Activated CD4-positive, alpha-beta memory T cell treated with anti-CD3 and anti-CD28 coated beads, Interleukin-2, amount 10 ng/mL, durations not matched to agents 7 days and 5 days (primary cell): Measurements from ENCODE around the gene VPS50. TPM values are rescaled to one million over a fixed set of nuclear protein-coding genes. Genes with fewer than 3 reads are reported as not detected.

Experiments
- CTCF ChIA-PET: fragments of 350-600 bp; sonication (Branson Sonifier 250); formaldehyde crosslinking; loops from one replicate; lab custom pipeline; 2021; ENCODE audit warnings: antibody characterized with exemption, inconsistent platforms; lab: Charles Lee
- POLR2A ChIA-PET: fragments of 350-600 bp; sonication (Branson Sonifier 250); formaldehyde crosslinking; loops from one replicate; lab custom pipeline; 2021; ENCODE audit warnings: antibody characterized with exemption; lab: Charles Lee
- DNase-seq: peaks from one replicate; pipeline ENCODE4 v3.0.0-alpha.2; 2020
- H3K27ac Mint-ChIP-seq: one replicate; pipeline ENCODE4 v1.8.0; 2021; ENCODE audit warnings: mild to moderate bottlenecking, mixed read lengths
- H3K27me3 Mint-ChIP-seq: one replicate; pipeline ENCODE4 v1.8.0; 2021; ENCODE audit warnings: mixed read lengths
- H3K36me3 Mint-ChIP-seq: one replicate; pipeline ENCODE4 v1.8.0; 2021; ENCODE audit warnings: low read depth, mixed read lengths
- H3K4me1 Mint-ChIP-seq: one replicate; pipeline ENCODE4 v1.8.0; 2021; ENCODE audit warnings: mixed read lengths
- H3K4me3 Mint-ChIP-seq: one replicate; pipeline ENCODE4 v1.8.0; 2021; ENCODE audit warnings: mild to moderate bottlenecking, mixed read lengths
- H3K9me3 Mint-ChIP-seq: one replicate; pipeline ENCODE4 v1.8.0; 2021; ENCODE audit warnings: mixed read lengths
- total RNA-seq, 2 experiments: library from RNA; stranded (reverse); gene quantifications; one replicate each; pipeline ENCODE4 v1.2.3, GENCODE V29; 2021

The VPS50 gene
- total RNA-seq, 2 experiments from 2014 or later: 17.0 to 21.5 TPM

DNA sequence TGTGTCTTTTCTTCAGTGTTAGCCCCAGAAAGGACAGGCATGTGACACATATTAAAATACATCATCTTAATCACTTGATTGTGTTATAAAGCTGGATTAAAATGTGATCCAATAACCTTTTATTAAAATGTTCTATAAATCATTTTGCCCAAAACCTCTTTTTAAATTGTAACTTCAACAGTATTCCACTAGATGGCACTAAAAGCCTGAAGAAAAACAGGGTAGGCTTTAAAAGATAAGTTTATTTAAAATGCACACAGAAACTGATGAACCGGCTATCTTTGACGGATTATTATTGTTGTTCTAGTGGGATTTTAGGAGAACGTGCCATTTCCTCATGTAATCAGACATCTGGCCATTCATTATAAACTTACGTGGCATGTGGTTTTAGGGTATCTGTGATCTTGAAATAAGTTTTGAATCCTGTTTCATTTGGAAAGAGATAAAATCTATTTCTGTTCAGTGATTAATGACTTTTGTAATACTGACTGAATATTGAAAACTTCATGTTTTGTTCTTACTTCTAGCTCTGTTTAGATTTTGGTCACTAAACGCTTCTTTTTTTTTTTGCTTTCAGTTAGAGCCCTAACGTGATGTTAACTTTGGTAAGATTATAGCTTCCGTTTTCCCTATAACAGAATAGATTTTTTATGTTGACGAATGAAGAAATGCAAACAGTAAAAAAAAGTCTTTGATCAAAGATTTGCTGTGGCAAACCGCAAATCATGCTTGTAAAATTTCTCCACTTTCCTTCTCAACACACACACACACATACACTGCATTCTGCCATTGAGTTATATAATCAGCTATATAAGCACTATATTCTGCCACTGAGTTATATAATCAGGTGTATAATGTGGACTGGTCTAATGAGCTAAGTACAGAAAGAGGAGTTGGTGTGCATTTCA is 13.6 kb downstream of the VPS50 start:
- Mint-ChIP-seq H3K9me3 (no peaks in the 10 kb centered on the region), H3K4me1 (peaks cover 8% of the 10 kb centered on the region), H3K27me3 (no peaks in the 10 kb centered on the region), H3K27ac (no peak overlapping the region), H3K4me3 (no peak overlapping the region), H3K36me3 (no peaks in the 10 kb centered on the region)
- no peak for DNase-seq
- ChIA-PET CTCF (interaction anchor here (0.6 to 3.5 kb wide), 9 partner anchors 13 to 1149 kb away, joined by 3 to 25 read pairs (median 3); partner anchors contain the start of gene VPS50), POLR2A (interaction anchor here (1.0 to 1.2 kb wide), 2 partner anchors 13 to 98 kb away, joined by 3 to 4 read pairs; no protein-coding TSS in a partner anchor)

DNA sequence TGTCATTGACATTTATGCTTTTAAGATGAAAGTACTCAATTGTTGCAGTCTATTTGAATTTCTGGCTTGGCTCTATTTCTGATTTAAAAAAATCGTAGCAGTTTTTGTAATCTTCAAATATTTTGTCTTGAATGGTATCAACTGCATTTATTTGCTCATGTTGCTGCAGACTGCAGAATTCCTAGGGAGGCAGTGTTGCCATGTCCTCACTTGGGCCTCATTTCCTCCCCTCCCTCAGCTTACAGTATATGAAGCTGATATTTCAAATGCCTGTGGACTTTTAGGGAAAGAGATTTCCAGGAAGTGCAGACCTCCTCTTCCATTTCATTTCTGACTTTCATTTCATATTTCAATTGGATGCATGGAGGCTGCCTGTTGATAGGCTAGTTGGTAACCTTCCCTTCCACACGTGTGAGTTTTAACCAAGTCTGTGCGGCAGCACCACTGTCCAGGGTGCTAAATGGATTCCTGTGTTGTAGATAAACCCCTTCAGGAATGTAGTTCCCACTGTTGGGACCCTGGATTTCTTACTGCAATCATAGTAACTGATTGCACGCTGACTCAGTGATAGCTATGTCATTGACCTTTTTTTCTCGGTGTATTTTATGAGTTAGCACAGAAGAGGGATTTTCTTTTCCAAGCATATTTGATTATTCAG is 17.5 kb downstream of the VPS50 start:
- Mint-ChIP-seq H3K4me1 (peaks cover 8% of the 10 kb centered on the region), H3K27ac (no peak overlapping the region), H3K27me3 (no peaks in the 10 kb centered on the region), H3K9me3 (no peaks in the 10 kb centered on the region), H3K36me3 (no peaks in the 10 kb centered on the region), H3K4me3 (no peak overlapping the region)
- CTCF ChIA-PET: no interaction called here
- POLR2A ChIA-PET: no interaction called here
- no peak for DNase-seq

- Mint-ChIP-seq H3K27me3 (no peaks in the 10 kb centered on the region), H3K27ac (no peak overlapping the region), H3K36me3 (no peaks in the 10 kb centered on the region), H3K9me3 (no peaks in the 10 kb centered on the region), H3K4me3 (no peak overlapping the region), H3K4me1 (no peaks in the 10 kb centered on the region)
- no peak for DNase-seq
- ChIA-PET POLR2A (no interaction called here), CTCF (no interaction called here)
These were observed 26.5 kb downstream of the VPS50 start for GRCh38 chr7:93258661-93259060.

DNA sequence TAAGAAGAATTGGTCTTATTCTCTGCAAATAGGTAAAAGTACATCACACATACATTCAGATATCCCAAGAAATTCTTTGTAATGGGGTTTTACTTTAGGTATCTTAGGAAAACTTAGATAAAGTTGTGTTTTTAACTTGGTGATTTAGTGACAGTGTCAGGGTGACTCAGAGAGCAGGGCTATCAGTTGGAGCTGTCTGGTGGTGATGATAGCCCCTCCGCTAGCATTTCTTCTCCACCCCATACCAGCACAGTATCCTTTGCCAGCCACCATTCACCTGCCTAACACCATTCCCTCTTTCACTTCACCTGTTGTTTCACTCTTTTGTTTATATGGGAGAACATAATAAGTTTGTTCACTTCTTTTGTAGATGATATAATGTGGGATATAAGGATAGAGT is 30.4 kb downstream of the VPS50 start:
- ChIA-PET CTCF (no interaction called here), POLR2A (no interaction called here)
- no peaks in the 10 kb centered on the region for H3K9me3 Mint-ChIP-seq
- H3K4me3 Mint-ChIP-seq: no peak overlapping the region
- H3K36me3 Mint-ChIP-seq: no peaks in the 10 kb centered on the region
- H3K27ac Mint-ChIP-seq: no peak overlapping the region
- H3K4me1 Mint-ChIP-seq: no peaks in the 10 kb centered on the region
- H3K27me3 Mint-ChIP-seq: no peaks in the 10 kb centered on the region
- DNase-seq: no peak

DNA sequence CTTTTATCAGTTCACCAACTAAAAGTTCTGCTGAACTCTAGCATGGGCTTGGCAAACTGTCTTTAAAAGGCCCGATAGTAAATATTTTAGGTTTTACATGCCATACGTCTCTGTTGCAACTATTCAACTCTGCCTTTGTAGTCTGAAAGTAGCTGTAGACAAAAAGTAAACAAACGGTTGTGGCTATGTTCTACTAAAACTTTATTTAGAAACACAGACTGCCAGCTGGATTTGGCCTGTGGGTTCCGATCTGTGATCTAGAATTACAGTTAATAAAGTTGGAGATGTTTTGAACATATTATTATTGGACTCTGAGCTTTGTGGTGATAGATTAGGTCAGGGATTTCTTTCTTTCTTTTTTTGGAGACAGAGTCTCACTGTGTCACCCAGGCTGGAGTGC is 33.1 kb downstream of the VPS50 start:
- no peaks in the 10 kb centered on the region for H3K9me3 Mint-ChIP-seq
- CTCF ChIA-PET: no interaction called here
- POLR2A ChIA-PET: no interaction called here
- H3K4me3 Mint-ChIP-seq: no peak overlapping the region
- no peaks in the 10 kb centered on the region for H3K27me3 Mint-ChIP-seq
- no peak overlapping the region for H3K27ac Mint-ChIP-seq
- no peaks in the 10 kb centered on the region for H3K4me1 Mint-ChIP-seq
- no peaks in the 10 kb centered on the region for H3K36me3 Mint-ChIP-seq
- no peak for DNase-seq

- Mint-ChIP-seq H3K27me3 (no peaks in the 10 kb centered on the region), H3K4me1 (peaks cover 6% of the 10 kb centered on the region), H3K36me3 (peaks cover 12% of the 10 kb centered on the region), H3K27ac (no peak overlapping the region), H3K4me3 (no peak overlapping the region), H3K9me3 (no peaks in the 10 kb centered on the region)
- POLR2A ChIA-PET: no interaction called here
- CTCF ChIA-PET: no interaction called here
- DNase-seq: no peak
These were observed 47.4 kb downstream of the VPS50 start for GRCh38 chr7:93279541-93279940.

DNA sequence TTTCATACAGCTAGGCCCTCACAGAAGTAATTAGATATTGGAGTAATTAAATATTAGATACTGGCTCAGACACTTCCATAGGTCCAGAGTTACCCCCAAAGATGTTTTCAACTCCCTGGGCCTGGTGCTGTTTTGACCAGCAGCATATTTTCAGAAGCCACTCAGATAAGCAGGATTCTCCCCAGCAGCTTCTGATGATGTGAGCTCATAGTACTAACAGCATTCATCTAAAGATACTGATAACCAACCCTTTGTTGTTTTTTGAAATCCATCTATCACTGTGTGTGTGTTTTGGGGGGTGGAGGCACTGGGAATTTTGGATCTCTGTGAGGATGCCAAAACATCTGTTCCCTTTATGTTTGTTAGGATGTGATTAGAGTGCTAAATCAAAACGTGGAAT is 52.7 kb downstream of the VPS50 start:
- DNase-seq: no peak
- Mint-ChIP-seq H3K36me3 (no peaks in the 10 kb centered on the region), H3K9me3 (no peaks in the 10 kb centered on the region), H3K4me1 (no peaks in the 10 kb centered on the region), H3K27ac (no peak overlapping the region), H3K27me3 (no peaks in the 10 kb centered on the region), H3K4me3 (no peak overlapping the region)
- ChIA-PET CTCF (no interaction called here), POLR2A (no interaction called here)

- no peaks in the 10 kb centered on the region for H3K9me3 Mint-ChIP-seq
- H3K36me3 Mint-ChIP-seq: peaks cover 3% of the 10 kb centered on the region
- no peak overlapping the region for H3K27ac Mint-ChIP-seq
- H3K4me3 Mint-ChIP-seq: no peak overlapping the region
- DNase-seq: no peak
- POLR2A ChIA-PET: no interaction called here
- CTCF ChIA-PET: no interaction called here
- no peaks in the 10 kb centered on the region for H3K27me3 Mint-ChIP-seq
- no peaks in the 10 kb centered on the region for H3K4me1 Mint-ChIP-seq
These were observed 61.1 kb downstream of the VPS50 start for GRCh38 chr7:93293229-93293628.

- ChIA-PET CTCF (no interaction called here), POLR2A (no interaction called here)
- no peak overlapping the region for H3K27ac Mint-ChIP-seq
- no peaks in the 10 kb centered on the region for H3K27me3 Mint-ChIP-seq
- peaks cover 10% of the 10 kb centered on the region for H3K36me3 Mint-ChIP-seq
- no peaks in the 10 kb centered on the region for H3K4me1 Mint-ChIP-seq
- DNase-seq: no peak
- no peak overlapping the region for H3K4me3 Mint-ChIP-seq
- H3K9me3 Mint-ChIP-seq: no peaks in the 10 kb centered on the region
These were observed 66.0 kb downstream of the VPS50 start for GRCh38 chr7:93298206-93298605.

GRCh38 chr7:93298671-93299070 is 66.5 kb downstream of the VPS50 start:
- no peak for DNase-seq
- ChIA-PET CTCF (no interaction called here), POLR2A (no interaction called here)
- H3K4me1 Mint-ChIP-seq: no peaks in the 10 kb centered on the region
- H3K27me3 Mint-ChIP-seq: no peaks in the 10 kb centered on the region
- H3K9me3 Mint-ChIP-seq: no peaks in the 10 kb centered on the region
- H3K27ac Mint-ChIP-seq: no peak overlapping the region
- H3K4me3 Mint-ChIP-seq: no peak overlapping the region
- peaks cover 10% of the 10 kb centered on the region for H3K36me3 Mint-ChIP-seq

- Mint-ChIP-seq H3K4me1 (no peaks in the 10 kb centered on the region), H3K9me3 (no peaks in the 10 kb centered on the region), H3K36me3 (peaks cover 9% of the 10 kb centered on the region), H3K27me3 (no peaks in the 10 kb centered on the region), H3K27ac (no peak overlapping the region), H3K4me3 (no peak overlapping the region)
- CTCF ChIA-PET: no interaction called here
- POLR2A ChIA-PET: no interaction called here
- DNase-seq: no peak
These were observed 69.6 kb downstream of the VPS50 start for GRCh38 chr7:93301736-93302135.

DNA sequence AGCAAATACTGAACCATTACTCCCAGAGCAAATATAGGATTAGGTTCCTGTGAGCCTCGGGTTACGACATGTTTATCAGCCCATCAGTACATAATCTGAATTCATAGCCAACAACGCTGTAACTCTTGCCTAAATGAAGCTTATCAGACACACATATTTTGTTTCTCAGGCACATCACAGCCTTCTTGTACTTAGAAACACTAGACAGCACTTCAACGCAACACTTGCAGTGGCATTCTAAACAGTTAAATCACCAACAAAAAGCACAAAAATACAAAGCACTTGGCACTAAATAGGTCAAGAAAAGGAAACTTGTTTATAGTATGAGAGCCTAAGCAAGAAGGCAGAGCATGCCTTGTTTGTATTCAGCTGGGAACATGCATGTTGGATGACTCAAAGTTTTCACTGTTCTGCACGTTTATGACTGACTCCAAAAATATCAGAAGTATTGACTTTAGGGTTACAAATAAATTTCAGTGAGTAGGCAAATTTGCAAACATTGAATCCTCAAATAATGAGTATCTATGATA is 75.0 kb downstream of the VPS50 start:
- ChIA-PET CTCF (no interaction called here), POLR2A (no interaction called here)
- Mint-ChIP-seq H3K4me3 (no peak overlapping the region), H3K27me3 (no peaks in the 10 kb centered on the region), H3K27ac (no peak overlapping the region), H3K9me3 (no peaks in the 10 kb centered on the region), H3K36me3 (peaks cover 3% of the 10 kb centered on the region), H3K4me1 (no peaks in the 10 kb centered on the region)
- DNase-seq: no peak

- Mint-ChIP-seq H3K36me3 (peaks cover 3% of the 10 kb centered on the region), H3K4me1 (no peaks in the 10 kb centered on the region), H3K27ac (no peak overlapping the region), H3K27me3 (no peaks in the 10 kb centered on the region), H3K4me3 (no peak overlapping the region), H3K9me3 (no peaks in the 10 kb centered on the region)
- no peak for DNase-seq
- POLR2A ChIA-PET: no interaction called here
- CTCF ChIA-PET: no interaction called here
These were observed 75.8 kb downstream of the VPS50 start for GRCh38 chr7:93307943-93308342.
